IMR-90 (cell line): ENCODE data around the gene IDH3B. TPM values are rescaled to one million over a fixed set of nuclear protein-coding genes. Genes with fewer than 3 reads are reported as not detected.

ENCODE experiments used
- ATAC-seq: fragments of 200-7000 bp; cut with Tn5 transposase; 2 replicates; pipeline ENCODE4 v1.9.1; 2020; ENCODE audit warnings: low read depth, mild to moderate bottlenecking, moderate library complexity
- BruUV-seq: library from RNA; stranded (reverse); fragments of 400-500 nt; replicated peaks from 2 replicates; lab custom pipeline; 2021; lab: Mats Ljungman, UMichigan
- CTCF ChIA-PET: fragments of 300-600 bp; formaldehyde crosslinking; extraction: SDS; loops from one replicate; lab custom pipeline; 2021; ENCODE audit warnings: antibody characterized with exemption; lab: Yijun Ruan, JAX
- POLR2A ChIA-PET: fragments of 300-600 bp; sonication (Branson Sonifier 250); formaldehyde crosslinking; loops from one replicate; lab custom pipeline; 2022; ENCODE audit warnings: antibody characterized with exemption; ENCODE audit not compliant: unreplicated experiment; lab: Charles Lee
- DNase-seq: peaks from one replicate; pipeline ENCODE4 v3.0.0; 2013
- H2AFZ ChIP-seq: replicated peaks from 2 replicates; pipeline ENCODE3; 2013; ENCODE audit warnings: low read length, mild to moderate bottlenecking; ENCODE audit not compliant: poor library complexity
- H2AK5ac ChIP-seq: 2 replicates; pipeline ENCODE4 v1.6.1; 2013; ENCODE audit warnings: low read depth, low read length, inconsistent platforms
- H2AK9ac ChIP-seq: replicated peaks from 2 replicates; pipeline ENCODE3; 2013; ENCODE audit warnings: mild to moderate bottlenecking, low read depth, low read length, moderate library complexity; ENCODE audit not compliant: poor library complexity
- H2BK120ac ChIP-seq: 2 replicates; pipeline ENCODE4 v1.6.1; 2013; ENCODE audit warnings: low read depth, low read length, inconsistent platforms
- H2BK15ac ChIP-seq: 3 replicates; pipeline ENCODE4 v1.6.1; 2013; ENCODE audit warnings: low read depth, low read length, inconsistent platforms
- H2BK20ac ChIP-seq: 2 replicates; pipeline ENCODE4 v1.6.1; 2013; ENCODE audit warnings: low read depth, mild to moderate bottlenecking, inconsistent platforms, low read length, moderate library complexity
- H2BK5ac ChIP-seq: 2 replicates; pipeline ENCODE4 v1.6.1; 2013; ENCODE audit warnings: mild to moderate bottlenecking, low read depth, low read length, inconsistent platforms; ENCODE audit not compliant: poor library complexity, severe bottlenecking
- H3K14ac ChIP-seq: replicated peaks from 2 replicates; pipeline ENCODE4 v1.6.1; 2013; ENCODE audit warnings: low read depth, low read length, inconsistent platforms
- H3K18ac ChIP-seq: 2 replicates; pipeline ENCODE4 v1.6.1; 2013; ENCODE audit warnings: low read depth, low read length, control low read depth
- H3K23ac ChIP-seq: 2 replicates; pipeline ENCODE4 v1.6.1; 2013; ENCODE audit warnings: low read depth, low read length, inconsistent platforms
- H3K27ac ChIP-seq: 2 replicates; pipeline ENCODE4 v1.5.1; 2013; ENCODE audit warnings: mild to moderate bottlenecking, control low read depth, low read length; ENCODE audit not compliant: insufficient read depth
- H3K27me3 ChIP-seq: 2 replicates; pipeline ENCODE4 v1.6.1; 2013; ENCODE audit warnings: low read length; ENCODE audit not compliant: control insufficient read depth, insufficient read depth
- H3K36me3 ChIP-seq: 2 replicates; pipeline ENCODE4 v1.6.1; 2013; ENCODE audit warnings: low read length, mixed read lengths; ENCODE audit not compliant: control insufficient read depth, insufficient read depth
- H3K4ac ChIP-seq: 2 replicates; pipeline ENCODE4 v1.6.1; 2013; ENCODE audit warnings: low read depth, low read length, inconsistent platforms
- H3K4me1 ChIP-seq: 2 replicates; pipeline ENCODE4 v1.6.1; 2013; ENCODE audit warnings: low read length, mixed read lengths; ENCODE audit not compliant: control insufficient read depth, insufficient read depth
- H3K4me2 ChIP-seq: 2 replicates; pipeline ENCODE4 v1.6.1; 2013; ENCODE audit warnings: low read depth, mild to moderate bottlenecking, control low read depth, low read length, moderate library complexity
- H3K4me3 ChIP-seq: 2 replicates; pipeline ENCODE4 v1.5.1; 2013; ENCODE audit warnings: low read depth, mild to moderate bottlenecking, control low read depth, low read length, moderate library complexity; ENCODE audit not compliant: insufficient read depth
- H3K56ac ChIP-seq: 2 replicates; pipeline ENCODE4 v1.6.1; 2013; ENCODE audit warnings: low read length, inconsistent platforms; ENCODE audit not compliant: insufficient read depth; ENCODE audit errors: extremely low read depth
- H3K79me1 ChIP-seq, 2 experiments: 2 replicates each; pipeline ENCODE4 v1.6.1; 2013; ENCODE audit warnings: low read length in 2 of 2, inconsistent platforms in 1 of 2, low read depth in 1 of 2
- H3K9ac ChIP-seq: 2 replicates; pipeline ENCODE4 v1.6.1; 2013; ENCODE audit warnings: low read depth, low read length, control low read depth
- H3K9me1 ChIP-seq: 2 replicates; pipeline ENCODE4 v1.6.1; 2013; ENCODE audit warnings: low read length, inconsistent platforms; ENCODE audit not compliant: insufficient read depth
- H3K9me3 ChIP-seq: 2 replicates; pipeline ENCODE4 v1.6.1; 2013; ENCODE audit warnings: low read length; ENCODE audit not compliant: control insufficient read depth, insufficient read depth
- H4K20me1 ChIP-seq: 2 replicates; pipeline ENCODE4 v1.6.1; 2013; ENCODE audit warnings: low read length, inconsistent platforms; ENCODE audit not compliant: insufficient read depth
- H4K5ac ChIP-seq: 2 replicates; pipeline ENCODE4 v1.6.1; 2013; ENCODE audit warnings: mild to moderate bottlenecking, low read depth, low read length, control low read depth
- H4K8ac ChIP-seq, 2 experiments: 2 replicates each; pipeline ENCODE4 v1.6.1; 2013; ENCODE audit warnings: low read depth in 2 of 2, low read length in 2 of 2, control low read depth in 1 of 2, inconsistent platforms in 1 of 2
- H4K91ac ChIP-seq: 2 replicates; pipeline ENCODE4 v1.6.1; 2013; ENCODE audit warnings: low read depth, low read length, inconsistent platforms; ENCODE audit not compliant: insufficient read depth
- MAZ ChIP-seq: IDR thresholded peaks from 2 replicates; pipeline ENCODE4 v1.6.1; 2012; ENCODE audit warnings: low read depth, mild to moderate bottlenecking, low read length, improper control_type of control experiment, moderate library complexity, borderline replicate concordance
- MXI1 ChIP-seq: IDR thresholded peaks from 2 replicates; pipeline ENCODE4 v1.6.1; 2012; ENCODE audit warnings: low read depth, mild to moderate bottlenecking, low read length, moderate library complexity, borderline replicate concordance
- NFE2L2 ChIP-seq: fragments of 150-350 bp; IDR thresholded peaks from 2 replicates; pipeline ENCODE4 v1.6.1; 2016; ENCODE audit warnings: low read depth, mild to moderate bottlenecking, low read length
- RAD21 ChIP-seq: IDR thresholded peaks from 2 replicates; pipeline ENCODE4 v1.6.1; 2012; ENCODE audit warnings: low read length, improper control_type of control experiment
- USF2 ChIP-seq: fragments of 150-350 bp; IDR thresholded peaks from 2 replicates; pipeline ENCODE4 v1.6.1; 2017; ENCODE audit warnings: mild to moderate bottlenecking, antibody characterized with exemption, low read length, low read depth
- WGBS, 2 experiments: methylation state at CpG; one replicate each; pipeline versions ENCODE4 v1.1.5 to v1.1.7; 2013; ENCODE audit warnings: missing lambda C conversion rate in 2 of 2; ENCODE audit not compliant: insufficient read length in 1 of 2; ENCODE audit errors: extremely low coverage in 2 of 2; 5-methylcytosine and 5-hydroxymethylcytosine counted together
- dilution Hi-C: fragments of 300-500 bp; cut with HindIII; formaldehyde crosslinking; loops from one replicate; pipeline ENCODE4 v1.14.3; 2018; ENCODE audit warnings: low sequenced_read_pairs; ENCODE audit not compliant: unreplicated experiment
- in situ Hi-C: fragments of 300-500 bp; cut with MboI; formaldehyde crosslinking; loops from 3 replicates; pipeline ENCODE4 v1.14.3; 2019; ENCODE audit warnings: low sequenced_read_pairs, inconsistent platforms, mixed read lengths
- intact Hi-C: fragments of 100-400 bp; cut with micrococcal nuclease; formaldehyde crosslinking; loops from 2 replicates; pipeline ENCODE4 v1.10.0; 2022
- polyA plus RNA-seq, 3 experiments: library from polyadenylated mRNA; depleted of rRNA; stranded (reverse); fragments of >200 nt; gene quantifications; 2 replicates each; pipeline ENCODE4 v1.2.3, GENCODE V29; 2012; ENCODE audit warnings: low replicate concordance in 1 of 3
- total RNA-seq: library from RNA; depleted of rRNA; stranded (reverse); fragments of >200 nt; gene quantifications from 2 replicates; pipeline ENCODE4 v1.2.3, GENCODE V29; 2012

Gene IDH3B
- total and polyA plus RNA-seq, 2 of the 4 experiments (the other 2 are of a cell fraction) = 151 to 160 TPM

- TF ChIP-seq NFE2L2 (no peak), USF2 (no peak), RAD21 (no peak)
Observed at GRCh38 chr20:2643708-2644107, 20.3 kb downstream of the IDH3B start (continued).

- 90% methylated on average over 6 of the region's 9 CpGs; no CpG with 5 or more reads in 1 of the 2 experiments for WGBS, 2 experiments
- Histone ChIP-seq H2BK15ac (no peak overlapping the region), H2AK9ac (no peak overlapping the region), H3K18ac (no peak overlapping the region), H3K36me3 (no peaks in the 10 kb centered on the region), H4K20me1 (no peaks in the 10 kb centered on the region), H4K5ac (no peak overlapping the region), H4K8ac (no peak overlapping the region), H3K27ac (no peak overlapping the region), H2BK20ac (no peak overlapping the region), H3K56ac (no peak overlapping the region), H2BK120ac (no peak overlapping the region), H4K91ac (no peak overlapping the region), H3K27me3 (no peaks in the 10 kb centered on the region), H3K9ac (no peak overlapping the region), H3K4me3 (no peak overlapping the region), H3K4me2 (no peak overlapping the region), H3K9me3 (no peaks in the 10 kb centered on the region), H3K14ac (no peak overlapping the region), H2BK5ac (no peak overlapping the region), H3K79me1 (no peaks in the 10 kb centered on the region), H2AFZ (no peak overlapping the region), H2AK5ac (no peak overlapping the region), H3K4ac (no peak overlapping the region), H3K23ac (no peak overlapping the region), H3K9me1 (no peaks in the 10 kb centered on the region), H3K4me1 (no peaks in the 10 kb centered on the region)
- POLR2A ChIA-PET = no interaction called here
- DNase-seq (no peak), ATAC-seq (no peak)
- in situ Hi-C loops (loop anchor here (10.0 kb wide), 1 partner anchor 176 kb away; no protein-coding TSS in a partner anchor), dilution Hi-C loops (no loop called here), intact Hi-C loops (no loop called here)
- TF ChIP-seq NFE2L2 (no peak), MAZ (no peak), MXI1 (no peak)
- CTCF ChIA-PET = no interaction called here
- no TSS peak for BruUV-seq
Observed at GRCh38 chr20:2640899-2641298, 23.1 kb downstream of the IDH3B start.
